Hindlimb muscle (tissue), 1 donor: Measurements from ENCODE around the gene ITGB5. TPM values are rescaled to one million over a fixed set of nuclear protein-coding genes. Genes with fewer than 3 reads are reported as not detected.

Source experiments
- DNase-seq: peaks from one replicate; pipeline ENCODE4 v3.0.0-alpha.2; 2013
- polyA plus RNA-seq: library from polyadenylated mRNA; unstranded; fragments of 120-200 nt; gene quantifications from one replicate; pipeline ENCODE4 v1.2.1, GENCODE V29; 2013; ENCODE audit not compliant: insufficient read length

ITGB5 gene
- polyA plus RNA-seq, 1 donor = 29.7 TPM

GRCh38 chr3:124893526-124893925 lies 6.4 kb upstream of the ITGB5 start:
- DNase-seq = no peak

- DNase-seq = no peak
These were observed 3.5 kb upstream of the ITGB5 start for GRCh38 chr3:124890573-124891190.

GRCh38 chr3:124888482-124889441 lies 1.6 kb upstream of the ITGB5 start:
- no peak for DNase-seq

- DNase-seq = no peak
These were observed 750 bp upstream of the ITGB5 start for GRCh38 chr3:124887932-124888298.

GRCh38 chr3:124886168-124887056 lies 753 bp downstream of the ITGB5 start:
- DNase-seq = no peak

GRCh38 chr3:124885466-124886167 lies 1.5 kb downstream of the ITGB5 start:
- DNase-seq = no peak

GRCh38 chr3:124884474-124885101 lies 2.6 kb downstream of the ITGB5 start:
- DNase-seq = no peak

- no peak for DNase-seq
These were observed 3.2 kb downstream of the ITGB5 start for GRCh38 chr3:124883766-124884473.

GRCh38 chr3:124882816-124883747 lies 4.1 kb downstream of the ITGB5 start:
- DNase-seq = no peak

GRCh38 chr3:124881976-124882697 lies 5.0 kb downstream of the ITGB5 start:
- no peak for DNase-seq

- DNase-seq = no peak
These were observed 7.9 kb downstream of the ITGB5 start for GRCh38 chr3:124879337-124879680.

GRCh38 chr3:124878561-124879336 lies 8.4 kb downstream of the ITGB5 start:
- no peak for DNase-seq

GRCh38 chr3:124877674-124878073 lies 9.5 kb downstream of the ITGB5 start:
- DNase-seq = no peak

- DNase-seq = no peak
These were observed 10.7 kb downstream of the ITGB5 start for GRCh38 chr3:124876401-124876878.

- DNase-seq = no peak
These were observed 13.9 kb downstream of the ITGB5 start for GRCh38 chr3:124873226-124873625.

- DNase-seq = no peak
These were observed 19.7 kb downstream of the ITGB5 start for GRCh38 chr3:124867511-124867910.

GRCh38 chr3:124862006-124862405 lies 25.2 kb downstream of the ITGB5 start:
- DNase-seq = no peak

- DNase-seq = no peak
These were observed 26.1 kb downstream of the ITGB5 start for GRCh38 chr3:124861041-124861440.
